ENCODE data around the gene DYNC1I1. TPM values are rescaled to one million over a fixed set of nuclear protein-coding genes. Genes with fewer than 3 reads are reported as not detected.

DYNC1I1 gene
- total RNA-seq, 1 donor from 2014 or later = 2.3 TPM

- ATAC-seq = no peak
- no peaks in the 10 kb centered on the region for H3K9me3 ChIP-seq
- H3K4me3 ChIP-seq = no peak overlapping the region
- no peaks in the 10 kb centered on the region for H3K27me3 ChIP-seq
- H3K27ac ChIP-seq = no peak overlapping the region
- intact Hi-C loops (cut with DNase I) = no loop called here
- TF ChIP-seq CTCF (IDR thresholded peaks at IDR 0.05) = no peak
- no peaks in the 10 kb centered on the region for H3K4me1 ChIP-seq
- H3K36me3 ChIP-seq = no peaks in the 10 kb centered on the region
- DNase-seq = no peak
Observed at GRCh38 chr7:96114190-96114589, 341.8 kb downstream of the DYNC1I1 start.

GRCh38 chr7:96116173-96116572 is 343.8 kb downstream of the DYNC1I1 start:
- DNase-seq (no peak), ATAC-seq (no peak)
- TF ChIP-seq CTCF (IDR thresholded peaks at IDR 0.05) = no peak
- H3K4me1 ChIP-seq = no peaks in the 10 kb centered on the region
- no peak overlapping the region for H3K27ac ChIP-seq
- H3K9me3 ChIP-seq = no peaks in the 10 kb centered on the region
- no peak overlapping the region for H3K4me3 ChIP-seq
- H3K36me3 ChIP-seq = peaks cover 18% of the 10 kb centered on the region
- intact Hi-C loops (cut with DNase I) = no loop called here
- no peaks in the 10 kb centered on the region for H3K27me3 ChIP-seq

GRCh38 chr7:96118449-96119001 is 346.2 kb downstream of the DYNC1I1 start:
- TF ChIP-seq CTCF (IDR thresholded peaks at IDR 0.05) = no peak
- H3K36me3 ChIP-seq = peaks cover 26% of the 10 kb centered on the region
- H3K27ac ChIP-seq = no peak overlapping the region
- DNase-seq (no peak), ATAC-seq (no peak)
- no peaks in the 10 kb centered on the region for H3K4me1 ChIP-seq
- H3K4me3 ChIP-seq = no peak overlapping the region
- intact Hi-C loops (cut with DNase I) = no loop called here
- no peaks in the 10 kb centered on the region for H3K27me3 ChIP-seq
- H3K9me3 ChIP-seq = no peaks in the 10 kb centered on the region

GRCh38 chr7:96120445-96121225 is 348.3 kb downstream of the DYNC1I1 start:
- H3K36me3 ChIP-seq = peaks cover 26% of the 10 kb centered on the region
- H3K9me3 ChIP-seq = no peaks in the 10 kb centered on the region
- ATAC-seq (no peak), DNase-seq (no peak)
- no peak overlapping the region for H3K27ac ChIP-seq
- no peaks in the 10 kb centered on the region for H3K27me3 ChIP-seq
- intact Hi-C loops (cut with DNase I) = no loop called here
- TF ChIP-seq CTCF (IDR thresholded peaks at IDR 0.05) = no peak
- H3K4me3 ChIP-seq = no peak overlapping the region
- no peaks in the 10 kb centered on the region for H3K4me1 ChIP-seq

GRCh38 chr7:96121752-96122151 is 349.4 kb downstream of the DYNC1I1 start:
- DNase-seq (no peak), ATAC-seq (no peak)
- Histone ChIP-seq H3K27me3 (no peaks in the 10 kb centered on the region), H3K27ac (no peak overlapping the region), H3K4me1 (no peaks in the 10 kb centered on the region), H3K36me3 (peaks cover 26% of the 10 kb centered on the region), H3K9me3 (no peaks in the 10 kb centered on the region), H3K4me3 (no peak overlapping the region)
- intact Hi-C loops (cut with DNase I) = no loop called here
- TF ChIP-seq CTCF (IDR thresholded peaks at IDR 0.05) = no peak
